ENCODE measurements around the gene PRRT2. TPM values are rescaled to one million over a fixed set of nuclear protein-coding genes. Genes with fewer than 3 reads are reported as not detected.
"Not testable (repeated sequence)": the region's sequence is repeated elsewhere in the genome, so short reads cannot be mapped to it uniquely, and the experiment has no call there.

PRRT2 gene
- total and polyA plus RNA-seq, 2 experiments from 2014 or later = 13.3 to 16.6 TPM

GRCh38 chr16:29779474-29779873, 32.5 kb upstream of the PRRT2 start (continued):
- TF ChIP-seq POLR2AphosphoS5 (IDR thresholded peaks at IDR 0.05; ENCODE audit: low read depth) = no peak
- TF ChIP-seq CREB1 (CRISPR knock-in tag; IDR thresholded peaks at IDR 0.05; ENCODE audit: low read depth) = no peak

- Mint-ChIP-seq H3K27ac (0 out of 2 replicates have a peak overlapping the region, but pooled peaks have one; percentile 17), H3K4me1 (peaks cover 21% of the 10 kb centered on the region), H3K27me3 (ENCODE audit: insufficient read depth, low read depth, poor library complexity) (peaks cover 16% of the 10 kb centered on the region)
- H3F3A ChIP-seq (replicated peaks; ENCODE audit: low read depth); H3K9me3 Mint-ChIP-seq; H3K4me3 ChIP-seq; H3K27me3 ChIP-seq (ENCODE audit: insufficient read depth); H2AFZ ChIP-seq; ATAC-seq; H3K27ac ChIP-seq (ENCODE audit: low read depth); H3K9me2 ChIP-seq (ENCODE audit: insufficient read depth); H3K4me3 Mint-ChIP-seq; H3K79me2 ChIP-seq (replicated peaks; ENCODE audit: insufficient read depth); H3K4me1 ChIP-seq (ENCODE audit: insufficient read depth); H4K20me1 ChIP-seq (replicated peaks; ENCODE audit: insufficient read depth); H3K36me3 ChIP-seq (ENCODE audit: insufficient read depth); H3K36me3 Mint-ChIP-seq (ENCODE audit: low read depth); H3K4me2 ChIP-seq: not testable (repeated sequence)
- DNase-seq (ENCODE audit: low spot score) = peak; percentile 34
Measured at GRCh38 chr16:29783094-29783953, 28.7 kb upstream of the PRRT2 start.

GRCh38 chr16:29784157-29784556, 27.8 kb upstream of the PRRT2 start:
- H4K20me1 ChIP-seq (replicated peaks; ENCODE audit: insufficient read depth) = no peaks in the 10 kb centered on the region
- Mint-ChIP-seq H3K27me3 (ENCODE audit: insufficient read depth, low read depth, poor library complexity) (peaks cover 15% of the 10 kb centered on the region), H3K9me3 (0 out of 3 replicates have a peak, but pooled peaks cover 5% of the 10 kb centered on the region), H3K36me3 (ENCODE audit: low read depth) (no peaks in the 10 kb centered on the region), H3K4me1 (peaks cover 21% of the 10 kb centered on the region), H3K4me3 (no peak overlapping the region), H3K27ac (no peak overlapping the region)
- peaks cover 9% of the 10 kb centered on the region; the same call in 1 of the 2 replicates for H3K27me3 ChIP-seq (ENCODE audit: insufficient read depth)
- H3K4me2 ChIP-seq = no peak overlapping the region
- no peak overlapping the region for H3K27ac ChIP-seq (ENCODE audit: low read depth)
- no peaks in the 10 kb centered on the region for H3K79me2 ChIP-seq (replicated peaks; ENCODE audit: insufficient read depth)
- no peak overlapping the region for H2AFZ ChIP-seq
- no peaks in the 10 kb centered on the region for H3K4me1 ChIP-seq (ENCODE audit: insufficient read depth)
- no peaks in the 10 kb centered on the region for H3K36me3 ChIP-seq (ENCODE audit: insufficient read depth)
- no peak for ATAC-seq
- no peak overlapping the region for H3K4me3 ChIP-seq
- no peak for DNase-seq (ENCODE audit: low spot score)
- H3K9me2 ChIP-seq (ENCODE audit: insufficient read depth) = no peaks in the 10 kb centered on the region
- H3F3A ChIP-seq (replicated peaks; ENCODE audit: low read depth) = peaks cover 9% of the 10 kb centered on the region; the same call in 1 of the 2 replicates
- TF ChIP-seq STAT1 (IDR thresholded peaks at IDR 0.05; ENCODE audit: unreplicated experiment) (no peak), REST (IDR thresholded peaks at IDR 0.05; ENCODE audit: unreplicated experiment) (no peak), ETS1 (IDR thresholded peaks at IDR 0.05) (no peak), POLR2AphosphoS5 (IDR thresholded peaks at IDR 0.05; ENCODE audit: low read depth) (no peak), EZH2 (IDR thresholded peaks at IDR 0.05; ENCODE audit: low read depth, unreplicated experiment) (no peak), JUNB (IDR thresholded peaks at IDR 0.05; ENCODE audit: unreplicated experiment) (no peak), EZH2phosphoT487 (IDR thresholded peaks at IDR 0.05; ENCODE audit: unreplicated experiment) (no peak)

Measured in GM23338 (cell line).